HepG2 (cell line): ENCODE results near the gene C22orf31. TPM values are rescaled to one million over a fixed set of nuclear protein-coding genes. Genes with fewer than 3 reads are reported as not detected.
A peak's percentile ranks its signal among the peaks of the same experiment; 100 is the strongest.

ENCODE experiments used
- ATM ChIP-seq: fragments of 450-650 bp; IDR thresholded peaks from 2 replicates; pipeline ENCODE4 v1.7.1; 2017; ENCODE audit warnings: mild to moderate bottlenecking, borderline replicate concordance
- EHMT2 ChIP-seq: fragments of 200-600 bp; sonication (generic); IDR thresholded peaks from 2 replicates; pipeline ENCODE4 v1.7.0; 2017; ENCODE audit warnings: antibody characterized with exemption, low read depth, low read length, borderline replicate concordance
- EP300 ChIP-seq, 3 experiments: sonication (generic) in 1 of 3; formaldehyde crosslinking in 1 of 3; IDR thresholded peaks; 2 replicates each; pipeline versions ENCODE4 v1.5.1 to v1.6.1; 2011 to 2020; ENCODE audit warnings: low read depth in 2 of 3, low read length in 2 of 3, borderline replicate concordance in 1 of 3, improper control_type of control experiment in 1 of 3, mild to moderate bottlenecking in 1 of 3, missing genetic modification reagents in 1 of 3, moderate library complexity in 1 of 3
- EZH2 ChIP-seq: conservative IDR thresholded peaks from 2 replicates; pipeline ENCODE4 v1.6.1; 2012; ENCODE audit warnings: mild to moderate bottlenecking, low read depth, low read length, moderate library complexity
- KLF9 ChIP-seq: IDR thresholded peaks from 2 replicates; pipeline ENCODE4 v1.6.1; 2016; ENCODE audit warnings: low read depth
- MBNL3 ChIP-seq: fragments of 250-450 bp; sonication (Bioruptor Pico); conservative IDR thresholded peaks from 2 replicates; pipeline ENCODE4 v1.8.0; 2022; ENCODE audit warnings: mild to moderate bottlenecking, inconsistent platforms
- MEIS2 ChIP-seq: sonication (generic); formaldehyde crosslinking; IDR thresholded peaks from 2 replicates; pipeline ENCODE4 v1.9.0; 2021; ENCODE audit warnings: mild to moderate bottlenecking, missing genetic modification reagents
- NR2C2 ChIP-seq: sonication (generic); formaldehyde crosslinking; IDR thresholded peaks from 2 replicates; pipeline ENCODE4 v1.4.0; 2020; ENCODE audit warnings: missing genetic modification reagents, mild to moderate bottlenecking, moderate library complexity, borderline replicate concordance
- PAWR ChIP-seq: sonication (generic); formaldehyde crosslinking; IDR thresholded peaks from 2 replicates; pipeline ENCODE4 v1.4.0; 2020; ENCODE audit warnings: missing genetic modification reagents, mild to moderate bottlenecking, borderline replicate concordance
- PRDM4 ChIP-seq: sonication (generic); formaldehyde crosslinking; IDR thresholded peaks from 2 replicates; pipeline ENCODE4 v1.9.0; 2021; ENCODE audit warnings: missing genetic modification reagents, borderline replicate concordance
- RBM39 ChIP-seq: fragments of 200-400 bp; formaldehyde crosslinking; IDR thresholded peaks from one replicate; pipeline ENCODE4 v1.6.1; 2018; ENCODE audit warnings: antibody characterized with exemption, mild to moderate bottlenecking, low read depth, low read length; ENCODE audit not compliant: poor library complexity, severe bottlenecking
- STAT6 ChIP-seq: sonication (generic); formaldehyde crosslinking; IDR thresholded peaks from 2 replicates; pipeline ENCODE4 v1.4.0; 2020; ENCODE audit warnings: missing genetic modification reagents, mild to moderate bottlenecking, borderline replicate concordance
- TP53 ChIP-seq: sonication (generic); formaldehyde crosslinking; conservative IDR thresholded peaks from 2 replicates; pipeline ENCODE4 v1.4.0; 2020; ENCODE audit warnings: missing genetic modification reagents
- ZBTB21 ChIP-seq: sonication (generic); formaldehyde crosslinking; IDR thresholded peaks from 2 replicates; pipeline ENCODE4 v1.4.0; 2020; ENCODE audit warnings: missing genetic modification reagents
- ZNF282 ChIP-seq: fragments of 450-650 bp; IDR thresholded peaks from 2 replicates; pipeline ENCODE4 v1.6.1; 2018; ENCODE audit not compliant: partially characterized antibody
- ZNF354B ChIP-seq: sonication (generic); formaldehyde crosslinking; IDR thresholded peaks from 2 replicates; pipeline ENCODE4 v1.8.0; 2022; ENCODE audit warnings: mild to moderate bottlenecking, missing genetic modification reagents
- ZNF468 ChIP-seq: sonication (generic); formaldehyde crosslinking; IDR thresholded peaks from 2 replicates; pipeline ENCODE4 v1.8.0; 2022; ENCODE audit warnings: mild to moderate bottlenecking, moderate library complexity, missing genetic modification reagents
- ZNF501 ChIP-seq: sonication (generic); formaldehyde crosslinking; IDR thresholded peaks from 2 replicates; pipeline ENCODE4 v1.5.1; 2020; ENCODE audit warnings: mild to moderate bottlenecking, moderate library complexity, missing genetic modification reagents
- polyA plus RNA-seq, 8 experiments: library from polyadenylated mRNA; depleted of rRNA in 3 of 8; stranded (reverse) in 7 of 8; unstranded in 1 of 8; fragments of >200 nt; fragmentation: Illumina TruSeq in 4 of 8; extraction: Trizol in 4 of 8; gene quantifications; 2 replicates each; pipeline versions ENCODE4 v1.2.1 to v1.2.3, GENCODE V29; 2011 to 2016; ENCODE audit warnings: low read depth in 4 of 8, missing spikeins in 1 of 8, mixed read lengths in 1 of 8; ENCODE audit not compliant: insufficient read depth in 1 of 8
- total RNA-seq, 5 experiments: library from RNA; depleted of rRNA; stranded (reverse); fragments of >200 nt; fragmentation: Illumina TruSeq; extraction: Trizol; gene quantifications; 2 replicates each; pipeline ENCODE4 v1.2.3, GENCODE V29; 2016; ENCODE audit warnings: low read depth in 1 of 5
- TF ChIP-seq, protein P1 (sequence below): sonication (generic); formaldehyde crosslinking; IDR thresholded peaks from 2 replicates; pipeline ENCODE4 v1.8.0; 2022; ENCODE audit warnings: missing genetic modification reagents, mild to moderate bottlenecking, inconsistent platforms, borderline replicate concordance
- TF ChIP-seq, protein P2 (sequence below): IDR thresholded peaks from 2 replicates; pipeline ENCODE4 v1.6.1; 2016
- TF ChIP-seq, protein P3 (sequence below): sonication (generic); formaldehyde crosslinking; IDR thresholded peaks from 2 replicates; pipeline ENCODE4 v1.9.0; 2021; ENCODE audit warnings: missing genetic modification reagents, borderline replicate concordance

C22orf31 gene
- total and polyA plus RNA-seq, 2 of the 13 experiments (the other 11 are each of a cell fraction or from before 2014, with no cell fraction given) = not detected

- TF ChIP-seq PRDM4 (CRISPR knock-in tag) (no peak), KLF9 (CRISPR knock-in tag) (0 out of 2 replicates have a peak, but pooled peaks have one; percentile 45), MEIS2 (CRISPR knock-in tag) (peak; percentile 91), NR2C2 (peak; percentile 66), ATM (no peak), ZBTB21 (CRISPR knock-in tag) (no peak), ZNF282 (no peak), EZH2 (no peak), MBNL3 (CRISPR knock-in tag) (no peak), TP53 (CRISPR knock-in tag) (no peak), ZNF501 (CRISPR knock-in tag) (no peak), STAT6 (CRISPR knock-in tag) (0 out of 2 replicates have a peak, but pooled peaks have one; percentile 42), ZNF468 (CRISPR knock-in tag) (no peak), RBM39 (no peak), EHMT2 (no peak), EP300 (IDR thresholded peaks at IDR 0.05; ENCODE audit: low read depth in 2 of 2, low read length in 2 of 2) (peak; percentile 50 to 95; a peak in 3 of 4 replicates), EP300 (CRISPR knock-in tag; IDR thresholded peaks at IDR 0.05; ENCODE audit: borderline replicate concordance) (peak; percentile 71; the same call in 1 of the 2 replicates), PAWR (no peak), ZNF354B (CRISPR knock-in tag) (no peak)
- TF ChIP-seq, protein P1, sequence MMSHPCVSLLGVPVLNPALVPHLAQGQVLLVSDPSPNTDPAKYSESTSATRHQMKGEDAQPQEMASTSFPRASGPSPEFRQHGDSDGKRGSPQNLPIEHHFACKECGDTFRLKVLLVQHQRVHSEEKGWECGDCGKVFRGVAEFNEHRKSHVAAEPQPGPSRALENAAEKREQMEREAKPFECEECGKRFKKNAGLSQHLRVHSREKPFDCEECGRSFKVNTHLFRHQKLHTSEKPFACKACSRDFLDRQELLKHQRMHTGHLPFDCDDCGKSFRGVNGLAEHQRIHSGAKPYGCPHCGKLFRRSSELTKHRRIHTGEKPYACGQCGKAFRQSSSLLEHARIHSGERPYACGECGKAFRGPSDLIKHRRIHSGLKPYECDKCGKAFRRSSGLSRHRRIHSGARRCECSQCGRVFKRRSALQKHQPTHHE (CRISPR knock-in tag) = peak; percentile 59; the same call in 1 of the 2 replicates
- TF ChIP-seq, protein P2, sequence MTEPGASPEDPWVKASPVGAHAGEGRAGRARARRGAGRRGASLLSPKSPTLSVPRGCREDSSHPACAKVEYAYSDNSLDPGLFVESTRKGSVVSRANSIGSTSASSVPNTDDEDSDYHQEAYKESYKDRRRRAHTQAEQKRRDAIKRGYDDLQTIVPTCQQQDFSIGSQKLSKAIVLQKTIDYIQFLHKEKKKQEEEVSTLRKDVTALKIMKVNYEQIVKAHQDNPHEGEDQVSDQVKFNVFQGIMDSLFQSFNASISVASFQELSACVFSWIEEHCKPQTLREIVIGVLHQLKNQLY (CRISPR knock-in tag) = peak; percentile 30; the same call in 1 of the 2 replicates
- TF ChIP-seq, protein P3, sequence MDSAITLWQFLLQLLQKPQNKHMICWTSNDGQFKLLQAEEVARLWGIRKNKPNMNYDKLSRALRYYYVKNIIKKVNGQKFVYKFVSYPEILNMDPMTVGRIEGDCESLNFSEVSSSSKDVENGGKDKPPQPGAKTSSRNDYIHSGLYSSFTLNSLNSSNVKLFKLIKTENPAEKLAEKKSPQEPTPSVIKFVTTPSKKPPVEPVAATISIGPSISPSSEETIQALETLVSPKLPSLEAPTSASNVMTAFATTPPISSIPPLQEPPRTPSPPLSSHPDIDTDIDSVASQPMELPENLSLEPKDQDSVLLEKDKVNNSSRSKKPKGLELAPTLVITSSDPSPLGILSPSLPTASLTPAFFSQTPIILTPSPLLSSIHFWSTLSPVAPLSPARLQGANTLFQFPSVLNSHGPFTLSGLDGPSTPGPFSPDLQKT (CRISPR knock-in tag) = no peak
Measured at GRCh38 chr22:29030618-29031226, 30.9 kb downstream of the C22orf31 start (continued).
